Thyroid gland (tissue), 4 donors: ENCODE data around the gene AP2B1. TPM values are rescaled to one million over a fixed set of nuclear protein-coding genes. Genes with fewer than 3 reads are reported as not detected.
"Not testable (repeated sequence)": the region's sequence is repeated elsewhere in the genome, so short reads cannot be mapped to it uniquely, and the experiment has no call there.

Source experiments
- DNase-seq, 2 donors: peaks; one replicate each; pipeline ENCODE4 v3.0.0-alpha.2; 2019
- H3K27ac ChIP-seq, 3 donors: fragments of 200-600 bp; sonication (generic); 1 replicate in 2 of 3; 2 replicates in 1 of 3; pipeline ENCODE4 v1.5.1; 2016 to 2019; ENCODE audit warnings: mild to moderate bottlenecking in 1 of 3, moderate library complexity in 1 of 3
- H3K27me3 ChIP-seq: fragments of 200-600 bp; sonication (generic); one replicate; pipeline ENCODE4 v1.5.1; 2019
- H3K36me3 ChIP-seq, 2 donors: fragments of 200-600 bp; sonication (generic); one replicate each; pipeline ENCODE4 v1.5.1; 2016 to 2019
- H3K4me1 ChIP-seq, 2 donors: fragments of 200-600 bp; sonication (generic); one replicate each; pipeline ENCODE4 v1.5.1; 2017 to 2019
- H3K4me3 ChIP-seq, 3 donors: fragments of 200-600 bp; sonication (generic); replicated peaks in 1 of 3; 1 replicate in 2 of 3; 2 replicates in 1 of 3; pipeline ENCODE4 v1.5.1; 2016; ENCODE audit warnings: mild to moderate bottlenecking in 1 of 3
- H3K9me3 ChIP-seq: fragments of 200-600 bp; sonication (generic); one replicate; pipeline ENCODE4 v1.5.1; 2017
- CTCF ChIP-seq, 6 experiments: fragments of 200-600 bp in 3 of 6; fragments of 450-650 bp in 3 of 6; sonication (generic) in 3 of 6; IDR thresholded peaks; one replicate each; pipeline ENCODE4 v1.5.1; 2016 to 2019; ENCODE audit warnings: antibody characterized with exemption in 6 of 6, mild to moderate bottlenecking in 2 of 6, inconsistent platforms in 1 of 6, moderate library complexity in 1 of 6
- POLR2A ChIP-seq, 2 donors: fragments of 450-650 bp; IDR thresholded peaks; one replicate each; pipeline ENCODE4 v1.6.1; 2017; ENCODE audit warnings: antibody characterized with exemption in 2 of 2, mild to moderate bottlenecking in 2 of 2, moderate library complexity in 1 of 2
- WGBS, 2 donors: methylation state at CpG; one replicate each; pipeline ENCODE4 v1.1.5; 2017; 5-methylcytosine and 5-hydroxymethylcytosine counted together
- intact Hi-C: fragments of 100-400 bp; cut with DNase I; formaldehyde crosslinking; loops from one replicate; pipeline ENCODE4 v1.15.1; 2023
- total RNA-seq, 4 donors: library from RNA; depleted of rRNA; stranded (reverse); fragments of >200 nt; gene quantifications; one replicate each; pipeline ENCODE4 v1.2.3, GENCODE V29; 2016

AP2B1 gene
- total RNA-seq, 4 donors from 2014 or later, result 105 to 162 (median 122) TPM

GRCh38 chr17:35698800-35699199 lies 111.7 kb downstream of the AP2B1 start:
- Histone ChIP-seq H3K9me3 (no peaks in the 10 kb centered on the region), H3K27ac (no peak overlapping the region), H3K36me3 (peaks cover 13 to 17% of the 10 kb centered on the region in 2 donors), H3K27me3 (no peaks in the 10 kb centered on the region), H3K4me1 (no peaks in the 10 kb centered on the region), H3K4me3 (no peak overlapping the region)
- TF ChIP-seq CTCF (IDR thresholded peaks at IDR 0.05) (no peak), POLR2A (IDR thresholded peaks at IDR 0.05) (no peak)
- WGBS, 2 donors, result 95 to 99% methylated on average over 2 of the region's 2 CpGs
- DNase-seq, result no peak
- intact Hi-C loops, result no loop called here

GRCh38 chr17:35700150-35700549 lies 113.0 kb downstream of the AP2B1 start:
- no peak overlapping the region for H3K4me3 ChIP-seq
- H3K9me3 ChIP-seq, result no peaks in the 10 kb centered on the region
- WGBS, 2 donors, result 89 to 91% methylated on average over 6 of the region's 6 CpGs
- H3K4me1 ChIP-seq, result no peaks in the 10 kb centered on the region
- no peak for TF ChIP-seq CTCF (IDR thresholded peaks at IDR 0.05)
- TF ChIP-seq POLR2A (IDR thresholded peaks at IDR 0.05), result no peak
- no peak overlapping the region for H3K27ac ChIP-seq
- no peaks in the 10 kb centered on the region for H3K27me3 ChIP-seq
- intact Hi-C loops, result no loop called here
- no peak for DNase-seq
- peaks cover 6 to 7% of the 10 kb centered on the region in 2 donors for H3K36me3 ChIP-seq

- H3K27me3 ChIP-seq, result no peaks in the 10 kb centered on the region
- TF ChIP-seq CTCF (IDR thresholded peaks at IDR 0.05) (no peak), POLR2A (IDR thresholded peaks at IDR 0.05) (no peak)
- WGBS, 2 donors, result 88 to 92% methylated on average over 5 of the region's 5 CpGs
- H3K4me3 ChIP-seq, result no peak overlapping the region
- no peak for DNase-seq
- H3K4me1 ChIP-seq, result no peaks in the 10 kb centered on the region
- no peaks in the 10 kb centered on the region for H3K36me3 ChIP-seq
- intact Hi-C loops, result no loop called here
- no peaks in the 10 kb centered on the region for H3K9me3 ChIP-seq
- H3K27ac ChIP-seq, result no peak overlapping the region
Observed at GRCh38 chr17:35701491-35701890, 114.4 kb downstream of the AP2B1 start.

GRCh38 chr17:35703308-35703707 lies 116.2 kb downstream of the AP2B1 start:
- WGBS, 2 donors, result 97 to 98% methylated on average over 2 of the region's 2 CpGs
- H3K36me3 ChIP-seq, intact Hi-C loops, H3K27me3 ChIP-seq, H3K27ac ChIP-seq, H3K4me3 ChIP-seq, H3K4me1 ChIP-seq, DNase-seq, H3K9me3 ChIP-seq: not testable (repeated sequence)

- Histone ChIP-seq H3K27ac (no peak overlapping the region), H3K27me3 (no peaks in the 10 kb centered on the region), H3K9me3 (no peaks in the 10 kb centered on the region), H3K36me3 (peaks cover 0 to 11% of the 10 kb centered on the region in 2 donors), H3K4me3 (no peak overlapping the region), H3K4me1 (no peaks in the 10 kb centered on the region)
- DNase-seq, result no peak
- no peak for TF ChIP-seq POLR2A (IDR thresholded peaks at IDR 0.05)
- TF ChIP-seq CTCF (IDR thresholded peaks at IDR 0.05), result no peak
- 95 to 100% methylated on average over 1 of the region's 1 CpG for WGBS, 2 donors
- intact Hi-C loops, result no loop called here
Observed at GRCh38 chr17:35705230-35705629, 118.1 kb downstream of the AP2B1 start.

- H3K27me3 ChIP-seq, result no peaks in the 10 kb centered on the region
- 75 to 83% methylated on average over 5 of the region's 5 CpGs for WGBS, 2 donors
- TF ChIP-seq CTCF (IDR thresholded peaks at IDR 0.05), result no peak
- no peak for TF ChIP-seq POLR2A (IDR thresholded peaks at IDR 0.05)
- no peak overlapping the region for H3K4me3 ChIP-seq
- intact Hi-C loops, result no loop called here
- H3K9me3 ChIP-seq, result no peaks in the 10 kb centered on the region
- H3K4me1 ChIP-seq, result no peaks in the 10 kb centered on the region
- H3K36me3 ChIP-seq, result peaks cover 0 to 16% of the 10 kb centered on the region in 2 donors
- H3K27ac ChIP-seq, result no peak overlapping the region
- no peak for DNase-seq
Observed at GRCh38 chr17:35705705-35706104, 118.6 kb downstream of the AP2B1 start.
